ENCODE data around the gene COL9A3.

COL9A3 gene

GRCh38 chr20:62830821-62831220, 14.0 kb downstream of the COL9A3 start:
- H3K4me3 ChIP-seq (ENCODE audit: low read length) = no peak overlapping the region
- TF ChIP-seq CTCF (conservative IDR thresholded peaks at IDR 0.05; ENCODE audit: low read depth, low read length) = no peak
- no peak for DNase-seq (ENCODE audit: low read depth)

- no peak for DNase-seq (ENCODE audit: low read depth)
- H3K4me3 ChIP-seq (ENCODE audit: low read length) = no peak overlapping the region
- TF ChIP-seq CTCF (conservative IDR thresholded peaks at IDR 0.05; ENCODE audit: low read depth, low read length) = no peak
Measured at GRCh38 chr20:62831361-62831788, 14.5 kb downstream of the COL9A3 start.

- no peak for DNase-seq (ENCODE audit: low read depth)
- TF ChIP-seq CTCF (conservative IDR thresholded peaks at IDR 0.05; ENCODE audit: low read depth, low read length) = no peak
- H3K4me3 ChIP-seq (ENCODE audit: low read length) = no peak overlapping the region
Measured at GRCh38 chr20:62831854-62832211, 15.0 kb downstream of the COL9A3 start.

- H3K4me3 ChIP-seq (ENCODE audit: low read length) = no peak overlapping the region
- no peak for TF ChIP-seq CTCF (conservative IDR thresholded peaks at IDR 0.05; ENCODE audit: low read depth, low read length)
- no peak for DNase-seq (ENCODE audit: low read depth)
Measured at GRCh38 chr20:62832212-62832922, 15.5 kb downstream of the COL9A3 start.

- no peak overlapping the region for H3K4me3 ChIP-seq (ENCODE audit: low read length)
- TF ChIP-seq CTCF (conservative IDR thresholded peaks at IDR 0.05; ENCODE audit: low read depth, low read length) = no peak
- no peak for DNase-seq (ENCODE audit: low read depth)
Measured at GRCh38 chr20:62832951-62833391, 16.1 kb downstream of the COL9A3 start.

- no peak for DNase-seq (ENCODE audit: low read depth)
- no peak overlapping the region for H3K4me3 ChIP-seq (ENCODE audit: low read length)
- TF ChIP-seq CTCF (conservative IDR thresholded peaks at IDR 0.05; ENCODE audit: low read depth, low read length) = no peak
Measured at GRCh38 chr20:62834967-62835730, 18.3 kb downstream of the COL9A3 start.

Measured in retinal pigment epithelial cell (primary cell).